ENCODE results near the gene EHD1. TPM values are rescaled to one million over a fixed set of nuclear protein-coding genes. Genes with fewer than 3 reads are reported as not detected.

Gene EHD1
- total and polyA plus RNA-seq, 2 of the 8 experiments (the other 6 are each of a cell fraction or from before 2014, with no cell fraction given): 31.5 to 42.9 TPM

DNA sequence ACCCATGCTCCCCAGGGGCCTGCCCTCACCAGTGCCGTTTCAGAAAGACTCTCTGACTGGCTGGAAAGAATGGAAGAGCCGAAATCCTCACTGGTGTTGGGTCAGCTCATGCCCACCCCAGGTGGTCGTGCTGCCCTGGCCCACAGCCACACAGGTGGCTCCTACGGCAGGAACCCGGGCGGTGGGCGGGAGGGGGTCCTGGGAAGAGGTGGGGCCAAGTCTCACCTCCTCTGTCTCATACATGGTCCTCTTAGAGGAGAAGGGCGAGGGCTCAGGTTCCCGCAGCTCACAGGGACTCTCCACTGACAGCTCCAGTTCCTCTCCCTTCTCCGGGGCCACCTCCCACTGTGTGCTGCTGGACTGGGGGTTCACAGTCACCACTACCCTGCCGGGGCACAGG, 30.3 kb upstream of the EHD1 start:
- Histone ChIP-seq H4K8ac (ENCODE audit: extremely low read depth, insufficient read depth, low read length) (no peak overlapping the region), H3K56ac (replicated peaks; ENCODE audit: insufficient read length, low read depth, low read length) (no peak overlapping the region), H4K5ac (ENCODE audit: insufficient read length, low read depth, low read length) (no peak overlapping the region), H2AFZ (ENCODE audit: low read length) (no peak overlapping the region), H3K79me2 (ENCODE audit: control insufficient read depth in 1 of 2, insufficient read depth in 2 of 2, low read length in 2 of 2) (no peaks in the 10 kb centered on the region), H3K14ac (ENCODE audit: insufficient read length) (no peak overlapping the region), H2BK20ac (ENCODE audit: low read length) (no peak overlapping the region), H3K4ac (replicated peaks; ENCODE audit: insufficient read length, low read depth, low read length) (no peak overlapping the region), H3K4me1 (replicated peaks in 1 of 4; ENCODE audit: control insufficient read depth in 3 of 4, insufficient read depth in 4 of 4, low read length in 3 of 4) (no peaks in the 10 kb centered on the region), H3K9me3 (ENCODE audit: insufficient read depth in 2 of 2, low read depth in 1 of 2, low read length in 1 of 2) (no peaks in the 10 kb centered on the region), H3K27me3 (replicated peaks in 1 of 4; ENCODE audit: control insufficient read depth in 3 of 4, extremely low read depth in 1 of 4, insufficient read depth in 3 of 4, low read length in 3 of 4) (no peaks in the 10 kb centered on the region), H3K23me2 (ENCODE audit: low read depth, low read length) (no peaks in the 10 kb centered on the region), H3K27ac (ENCODE audit: low read depth, low read length) (no peak overlapping the region), H3K9ac (replicated peaks in 1 of 4; ENCODE audit: extremely low read depth in 1 of 4, low read depth in 3 of 4, low read length in 3 of 4) (no peak overlapping the region), H2BK5ac (ENCODE audit: low read depth, low read length) (no peak overlapping the region), H3K4me2 (ENCODE audit: insufficient read depth in 1 of 2, low read depth in 2 of 2, low read length in 2 of 2) (no peak overlapping the region), H3K4me3 (ENCODE audit: extremely low read depth in 1 of 4, insufficient read depth in 2 of 4, low read depth in 3 of 4, low read length in 4 of 4) (no peak overlapping the region), H2BK12ac (ENCODE audit: low read depth, low read length) (no peak overlapping the region), H4K20me1 (replicated peaks in 1 of 2; ENCODE audit: control insufficient read depth in 1 of 2, insufficient read depth in 2 of 2, low read length in 2 of 2) (peaks cover 2 to 4% of the 10 kb centered on the region in 2 experiments), H3K18ac (ENCODE audit: extremely low read depth, low read length) (no peak overlapping the region), H2BK15ac (ENCODE audit: low read length) (no peak overlapping the region), H3K79me1 (ENCODE audit: low read depth, low read length) (no peaks in the 10 kb centered on the region), H3K36me3 (ENCODE audit: control insufficient read depth in 2 of 4, insufficient read depth in 4 of 4, low read length in 3 of 4) (peaks cover 4 to 24% (median 18%) of the 10 kb centered on the region in 4 experiments; a peak in 6 of 8 replicates), H2AK5ac (ENCODE audit: low read depth, low read length) (no peak overlapping the region), H3K23ac (ENCODE audit: insufficient read length) (no peak overlapping the region), H2BK120ac (replicated peaks; ENCODE audit: low read depth, low read length) (no peak overlapping the region), H4K91ac (replicated peaks; ENCODE audit: insufficient read length, low read length) (no peak overlapping the region)
- CTCF ChIA-PET (ENCODE audit: partially characterized antibody): interaction anchor here (1.0 to 2.6 kb wide), 3 partner anchors 15 to 88 kb away, joined by 3 to 11 read pairs (median 3); partner anchors contain the start of gene BATF2
- TF ChIP-seq SAP30 (IDR thresholded peaks at IDR 0.05; ENCODE audit: insufficient read depth, insufficient replicate concordance, low read length) (no peak), CHD1 (IDR thresholded peaks at IDR 0.05; ENCODE audit: low read depth, low read length) (no peak), CREB1 (IDR thresholded peaks at IDR 0.05) (no peak), SRF (IDR thresholded peaks at IDR 0.05; ENCODE audit: low read depth, low read length) (no peak), RFX5 (IDR thresholded peaks at IDR 0.05; ENCODE audit: borderline replicate concordance, low read depth, low read length) (no peak)
- TF ChIP-seq, protein P1, sequence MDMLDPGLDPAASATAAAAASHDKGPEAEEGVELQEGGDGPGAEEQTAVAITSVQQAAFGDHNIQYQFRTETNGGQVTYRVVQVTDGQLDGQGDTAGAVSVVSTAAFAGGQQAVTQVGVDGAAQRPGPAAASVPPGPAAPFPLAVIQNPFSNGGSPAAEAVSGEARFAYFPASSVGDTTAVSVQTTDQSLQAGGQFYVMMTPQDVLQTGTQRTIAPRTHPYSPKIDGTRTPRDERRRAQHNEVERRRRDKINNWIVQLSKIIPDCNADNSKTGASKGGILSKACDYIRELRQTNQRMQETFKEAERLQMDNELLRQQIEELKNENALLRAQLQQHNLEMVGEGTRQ (IDR thresholded peaks at IDR 0.05; ENCODE audit: low read length): no peak
- POLR2A ChIA-PET (ENCODE audit: partially characterized antibody): no interaction called here
- 84% methylated on average over 8 of the region's 11 CpGs; no CpG with 5 or more reads in 1 of the 2 experiments for WGBS, 2 experiments (ENCODE audit: extremely low coverage in 1 of 2, insufficient coverage in 1 of 2, insufficient read length in 1 of 2, insufficient replicate concordance in 2 of 2, low coverage in 1 of 2, low lambda C conversion rate in 2 of 2, missing lambda C conversion rate in 1 of 2)
- no peak for DNase-seq (ENCODE audit: low read depth in 1 of 2, low spot score in 2 of 2)
- no peak for FAIRE-seq
